SK-N-MC (cell line): ENCODE results near the gene FOXD2.

Source experiments
- EZH2 ChIP-seq: fragments of 200-600 bp; sonication (generic); IDR thresholded peaks from one replicate; pipeline ENCODE4 v1.6.1; 2017; ENCODE audit warnings: antibody characterized with exemption
- FOXP2 ChIP-seq: optimal IDR thresholded peaks from 2 replicates; pipeline ENCODE3; 2011; ENCODE audit warnings: mild to moderate bottlenecking, moderate library complexity; ENCODE audit not compliant: insufficient read depth; ENCODE audit errors: extremely low read length, control extremely low read depth
- POLR2AphosphoS5 ChIP-seq: IDR thresholded peaks from 2 replicates; pipeline ENCODE4 v1.6.1; 2012; ENCODE audit warnings: mild to moderate bottlenecking, low read depth, low read length, borderline replicate concordance

- TF ChIP-seq FOXP2 (no peak), POLR2AphosphoS5 (no peak), EZH2 (no peak)
Measured at GRCh38 chr1:47399846-47400155, 38.0 kb upstream of the FOXD2 start.
